Suprapubic skin (tissue), 4 donors: ENCODE measurements around the gene SPA17. TPM values are rescaled to one million over a fixed set of nuclear protein-coding genes. Genes with fewer than 3 reads are reported as not detected.
A peak's percentile ranks its signal among the peaks of the same experiment; 100 is the strongest.

Source experiments
- DNase-seq, 2 donors: peaks; one replicate each; pipeline ENCODE4 v3.0.0-alpha.2; 2019; ENCODE audit warnings: low spot score in 2 of 2
- H3K27ac ChIP-seq: fragments of 200-600 bp; sonication (generic); one replicate; pipeline ENCODE4 v1.5.1; 2019
- H3K27me3 ChIP-seq: fragments of 200-600 bp; sonication (generic); one replicate; pipeline ENCODE4 v1.5.1; 2019
- H3K36me3 ChIP-seq: fragments of 200-600 bp; sonication (generic); one replicate; pipeline ENCODE4 v1.5.1; 2019
- H3K4me1 ChIP-seq: fragments of 200-600 bp; sonication (generic); one replicate; pipeline ENCODE4 v1.5.1; 2019
- H3K4me3 ChIP-seq: fragments of 200-600 bp; sonication (generic); one replicate; pipeline ENCODE4 v1.5.1; 2019; ENCODE audit warnings: mild to moderate bottlenecking
- H3K9me3 ChIP-seq: fragments of 200-600 bp; sonication (generic); one replicate; pipeline ENCODE4 v1.5.1; 2019
- CTCF ChIP-seq, 2 donors: fragments of 200-600 bp in 1 of 2; fragments of 450-650 bp in 1 of 2; sonication (generic) in 1 of 2; IDR thresholded peaks; one replicate each; pipeline ENCODE4 v1.5.1; 2016 to 2019; ENCODE audit warnings: antibody characterized with exemption in 2 of 2, mild to moderate bottlenecking in 1 of 2, moderate library complexity in 1 of 2
- EP300 ChIP-seq: sonication (generic); formaldehyde crosslinking; IDR thresholded peaks from one replicate; pipeline ENCODE4 v1.6.1; 2017; ENCODE audit warnings: antibody characterized with exemption
- POLR2A ChIP-seq, 2 donors: fragments of 450-650 bp; IDR thresholded peaks; one replicate each; pipeline ENCODE4 v1.6.1; 2017; ENCODE audit warnings: antibody characterized with exemption in 2 of 2, mild to moderate bottlenecking in 2 of 2, moderate library complexity in 2 of 2
- POLR2AphosphoS5 ChIP-seq, 3 donors: sonication (generic); formaldehyde crosslinking; IDR thresholded peaks; one replicate each; pipeline ENCODE4 v1.6.1; 2017; ENCODE audit warnings: antibody characterized with exemption in 3 of 3
- WGBS: methylation state at CpG from one replicate; pipeline ENCODE4 v1.1.5; 2018; 5-methylcytosine and 5-hydroxymethylcytosine counted together
- total RNA-seq, 4 donors: library from RNA; depleted of rRNA; stranded (reverse); fragments of >200 nt; gene quantifications; one replicate each; pipeline ENCODE4 v1.1.0, GENCODE V29; 2016

SPA17 gene
- total RNA-seq, 4 donors from 2014 or later, result 1.1 to 8.1 (median 2.4) TPM

DNA sequence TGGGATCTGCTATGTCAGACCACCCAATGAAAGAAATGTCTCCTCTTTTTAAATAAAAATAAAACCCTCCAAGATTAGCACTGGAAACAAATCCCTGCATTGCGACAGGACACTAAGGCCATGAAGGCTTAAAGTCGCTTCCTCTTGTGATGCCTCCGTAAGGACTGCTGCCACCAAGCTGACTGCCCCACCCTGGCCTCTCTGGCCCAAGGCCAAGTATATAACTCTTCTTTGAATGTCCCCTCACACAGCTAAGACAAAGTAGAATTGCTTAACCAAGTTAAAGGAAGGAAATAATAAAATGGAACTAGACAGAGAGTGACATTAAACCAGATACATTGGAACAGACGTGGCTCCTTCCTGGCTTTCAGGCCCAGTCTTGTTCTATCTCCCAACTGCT, 58.5 kb downstream of the SPA17 start:
- no peaks in the 10 kb centered on the region for H3K9me3 ChIP-seq
- WGBS, result 88% methylated on average over 4 of the region's 4 CpGs
- H3K4me1 ChIP-seq, result no peaks in the 10 kb centered on the region
- no peak for DNase-seq
- H3K4me3 ChIP-seq, result no peak overlapping the region
- H3K27me3 ChIP-seq, result peaks cover 10% of the 10 kb centered on the region
- H3K27ac ChIP-seq, result no peak overlapping the region
- TF ChIP-seq EP300, result no peak
- TF ChIP-seq CTCF (IDR thresholded peaks at IDR 0.05), result no peak
- no peak for TF ChIP-seq POLR2AphosphoS5 (IDR thresholded peaks at IDR 0.05)
- TF ChIP-seq POLR2A (IDR thresholded peaks at IDR 0.05), result no peak
- H3K36me3 ChIP-seq, result no peaks in the 10 kb centered on the region

GRCh38 chr11:124736736-124737135, 63.0 kb downstream of the SPA17 start:
- Histone ChIP-seq H3K4me3 (no peak overlapping the region), H3K27me3 (peaks cover 38% of the 10 kb centered on the region), H3K4me1 (peaks cover 20% of the 10 kb centered on the region), H3K27ac (no peak overlapping the region), H3K9me3 (no peaks in the 10 kb centered on the region), H3K36me3 (no peaks in the 10 kb centered on the region)
- WGBS, result 48% methylated on average over 3 of the region's 3 CpGs
- DNase-seq, result no peak
- TF ChIP-seq POLR2AphosphoS5 (IDR thresholded peaks at IDR 0.05) (no peak), POLR2A (IDR thresholded peaks at IDR 0.05) (no peak), CTCF (IDR thresholded peaks at IDR 0.05) (no peak), EP300 (no peak)

DNA sequence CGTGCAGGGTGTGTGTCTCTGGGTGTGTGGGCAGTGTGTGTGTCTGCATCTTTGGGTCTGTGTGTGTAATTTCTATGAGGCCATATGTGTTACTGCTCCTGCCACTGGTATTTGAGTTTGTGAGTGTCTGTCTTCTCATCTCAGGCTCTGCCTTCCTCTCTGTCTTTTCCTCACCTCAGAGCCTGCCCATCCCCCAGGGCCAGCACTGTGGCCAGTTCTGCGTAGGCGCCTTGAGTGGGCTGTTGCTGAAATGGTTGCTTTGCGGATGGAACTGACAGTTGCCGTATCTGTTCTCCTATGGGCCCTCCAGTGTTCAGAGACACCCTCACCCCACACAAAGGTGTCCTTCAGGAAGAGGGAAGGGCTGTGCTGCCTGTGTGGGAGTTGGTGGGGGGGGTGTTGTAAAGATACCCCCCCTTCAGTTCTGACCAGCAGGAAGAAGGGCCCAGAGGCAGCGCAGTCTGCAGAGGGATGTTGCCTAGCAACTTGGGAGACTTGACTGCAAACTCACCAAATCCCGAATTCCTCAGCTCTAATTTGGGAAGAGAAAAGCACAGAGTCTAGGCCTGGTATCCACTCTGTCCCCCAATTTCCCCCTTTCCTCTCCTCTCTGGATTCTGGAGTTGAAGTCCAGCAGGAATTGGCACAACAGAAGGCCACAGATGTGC, 64.1 kb downstream of the SPA17 start:
- 80% methylated on average over 7 of the region's 7 CpGs for WGBS
- Histone ChIP-seq H3K9me3 (no peaks in the 10 kb centered on the region), H3K27me3 (peaks cover 49% of the 10 kb centered on the region), H3K4me3 (no peak overlapping the region), H3K36me3 (no peaks in the 10 kb centered on the region), H3K4me1 (peaks cover 20% of the 10 kb centered on the region), H3K27ac (no peak overlapping the region)
- TF ChIP-seq EP300 (no peak), POLR2A (IDR thresholded peaks at IDR 0.05) (no peak), CTCF (IDR thresholded peaks at IDR 0.05) (no peak), POLR2AphosphoS5 (IDR thresholded peaks at IDR 0.05) (no peak)
- DNase-seq, result no peak

DNA sequence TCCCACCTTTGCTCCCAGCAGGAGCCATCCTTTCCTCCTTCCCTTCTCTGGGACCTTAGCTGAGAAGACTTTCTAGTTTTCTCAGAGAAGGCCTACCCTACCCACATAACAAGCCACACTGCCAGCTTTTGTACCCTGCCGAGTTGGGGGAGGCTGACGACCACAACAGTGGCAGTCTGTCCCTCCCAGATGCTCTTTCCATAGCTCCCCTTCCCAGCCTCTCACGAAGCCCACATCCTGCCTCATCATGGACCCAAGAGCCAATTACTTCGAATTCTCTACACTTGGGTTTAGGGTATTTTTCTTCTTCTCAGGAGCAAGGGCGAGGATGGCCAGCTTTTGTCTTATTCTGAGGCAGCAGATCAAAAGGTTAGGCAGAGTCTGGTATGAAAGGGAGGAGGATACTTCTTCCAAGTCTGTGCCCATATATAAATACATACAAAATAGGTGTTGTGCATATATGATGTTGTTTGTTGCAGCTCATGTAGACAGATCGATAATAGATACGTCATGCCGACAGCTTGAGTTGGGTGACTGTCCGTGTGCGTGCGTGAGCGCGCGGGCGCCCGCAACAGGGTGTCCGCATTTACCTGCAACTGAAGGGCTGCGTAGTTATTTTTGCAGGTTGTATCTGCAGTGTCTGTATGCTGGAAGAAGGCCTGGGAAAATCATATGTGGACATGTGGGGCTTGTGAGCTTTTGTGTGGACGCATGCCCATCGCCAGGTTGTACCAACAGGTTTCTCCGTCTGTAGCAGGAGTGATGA, 65.2 kb downstream of the SPA17 start:
- no peaks in the 10 kb centered on the region for H3K36me3 ChIP-seq
- H3K4me3 ChIP-seq, result peak overlapping the region; percentile 64
- TF ChIP-seq CTCF (IDR thresholded peaks at IDR 0.05) (no peak), POLR2A (IDR thresholded peaks at IDR 0.05) (no peak), EP300 (no peak), POLR2AphosphoS5 (IDR thresholded peaks at IDR 0.05) (no peak)

GRCh38 chr11:124739479-124740276, 66.0 kb downstream of the SPA17 start, which contains the start of gene NRGN:
NRGN (plus strand) TSS chr11:124739942; CDS start chr11:124740085, 143 bp downstream.
- H3K36me3 ChIP-seq, result no peaks in the 10 kb centered on the region
- TF ChIP-seq POLR2A (IDR thresholded peaks at IDR 0.05), result no peak
- no peak for TF ChIP-seq CTCF (IDR thresholded peaks at IDR 0.05)
- no peak for TF ChIP-seq EP300
- TF ChIP-seq POLR2AphosphoS5 (IDR thresholded peaks at IDR 0.05), result no peak
- H3K9me3 ChIP-seq, result no peaks in the 10 kb centered on the region
- H3K27ac ChIP-seq, result no peak within 1 kb of the TSS
- peaks cover 20% of the 10 kb centered on the region for H3K4me1 ChIP-seq
- peak within 1 kb of the TSS; percentile 64 for H3K4me3 ChIP-seq
- peaks cover 68% of the 10 kb centered on the region for H3K27me3 ChIP-seq
- DNase-seq, result peak; percentile 93 to 95
- 2% methylated on average over 42 of the region's 59 CpGs for WGBS

More for the DNA sequence above, 65.2 kb downstream of the SPA17 start:
- H3K4me1 ChIP-seq, result peaks cover 20% of the 10 kb centered on the region
- 67% methylated on average over 21 of the region's 21 CpGs for WGBS
- H3K9me3 ChIP-seq, result no peaks in the 10 kb centered on the region
- H3K27ac ChIP-seq, result no peak overlapping the region
- no peak for DNase-seq
- H3K27me3 ChIP-seq, result peaks cover 60% of the 10 kb centered on the region
